ENCODE results near the gene GNAO1. TPM values are rescaled to one million over a fixed set of nuclear protein-coding genes. Genes with fewer than 3 reads are reported as not detected.

The GNAO1 gene
- total RNA-seq, 2 experiments from 2014 or later: 2.7 TPM

Small RNA genes lying within 50 kb of the gene (microRNA-seq; reads per million reads assigned to microRNA genes)
- not detected for gene MIR3935

Other genes with a start within 250 kb of the GNAO1 start
- gene AMFR, start 234.1 kb downstream of the GNAO1 start, total RNA-seq: 10 to 100 TPM; 39.0 to 47.5 TPM